HG02642 (cell line): ENCODE measurements around the gene CD55.

Experiments used
- ATAC-seq: cut with Tn5 transposase; IDR thresholded peaks from one replicate; pipeline ENCODE4 v1.9.1; 2021; ENCODE audit warnings: mild to moderate bottlenecking; ENCODE audit not compliant: unreplicated experiment, poor library complexity

Gene CD55

DNA sequence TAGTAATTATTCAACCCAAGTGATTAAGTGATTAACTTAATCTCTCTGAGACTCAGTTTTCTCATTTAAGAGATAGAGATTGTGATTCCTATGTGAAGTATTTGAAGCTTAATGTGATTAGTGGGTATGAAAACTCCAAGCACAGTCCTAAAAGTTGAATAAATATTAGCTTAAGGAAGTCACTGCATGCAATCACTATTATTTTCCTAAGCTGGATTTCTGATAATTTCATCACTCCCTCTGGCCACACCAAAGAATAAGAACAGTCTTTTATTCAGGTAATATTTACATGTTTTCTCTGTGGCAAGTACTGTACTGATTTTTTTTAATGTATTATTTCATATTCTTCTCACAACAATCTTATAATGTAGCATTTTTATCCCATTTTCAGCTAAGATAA, 31.1 kb downstream of the CD55 start:
- ATAC-seq: no peak

- ATAC-seq: no peak
Observed at GRCh38 chr1:207355060-207355459, 33.6 kb downstream of the CD55 start.

DNA sequence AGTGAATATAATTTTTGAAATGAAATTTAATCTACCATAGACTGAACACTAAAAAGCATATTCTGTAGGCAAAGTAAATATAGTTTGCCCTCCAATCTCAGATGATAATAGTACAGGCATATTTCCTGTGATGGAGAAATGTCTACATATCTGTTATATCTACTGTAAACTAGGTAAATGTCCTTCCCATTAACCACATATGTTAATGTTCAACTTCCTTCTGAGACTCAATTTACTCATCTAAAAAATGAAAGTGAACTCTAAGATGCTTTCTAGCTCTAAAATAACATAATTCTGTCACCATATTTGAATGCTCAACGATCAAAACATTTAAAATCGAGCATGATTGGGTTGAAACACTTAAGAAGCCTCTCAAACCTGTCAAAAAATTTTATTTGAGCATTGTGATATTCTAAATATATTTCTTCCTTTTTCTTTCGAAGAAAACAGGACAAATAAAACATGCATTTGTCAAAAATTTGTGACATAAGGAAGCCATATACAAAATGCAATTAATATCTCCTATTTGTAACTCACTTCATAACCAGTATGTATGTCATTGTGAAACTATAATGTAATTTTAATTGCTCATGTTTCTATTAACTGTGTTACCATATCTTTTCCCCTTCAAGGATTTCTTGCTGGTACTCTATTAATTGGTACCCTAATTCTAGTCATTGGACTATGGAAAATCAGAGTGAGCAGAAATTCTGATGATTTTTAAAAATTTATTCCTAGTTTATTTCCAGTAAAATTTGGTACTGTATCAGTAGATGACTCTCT, 34.2 kb downstream of the CD55 start:
- no peak for ATAC-seq

GRCh38 chr1:207361029-207361428, 39.6 kb downstream of the CD55 start:
- no peak for ATAC-seq

DNA sequence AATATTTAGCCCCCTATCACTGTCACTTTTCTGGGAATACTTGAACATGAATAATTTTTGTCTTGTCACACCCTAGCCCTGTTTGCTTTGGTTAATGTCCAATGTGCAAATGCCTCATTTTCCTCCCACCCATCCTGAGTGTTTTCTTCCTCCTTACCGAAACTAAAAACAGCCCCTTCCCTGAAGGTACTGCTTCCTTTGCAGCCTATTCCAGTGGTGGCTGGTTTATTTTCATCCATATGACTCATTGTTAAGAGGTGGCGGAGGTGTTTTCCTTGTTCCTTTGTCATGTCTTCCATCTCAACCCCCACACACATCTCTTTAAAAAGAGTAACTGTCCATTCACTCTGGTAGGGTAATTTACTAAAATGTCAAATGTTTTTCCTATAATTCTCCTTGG, 40.4 kb downstream of the CD55 start:
- no peak for ATAC-seq

DNA sequence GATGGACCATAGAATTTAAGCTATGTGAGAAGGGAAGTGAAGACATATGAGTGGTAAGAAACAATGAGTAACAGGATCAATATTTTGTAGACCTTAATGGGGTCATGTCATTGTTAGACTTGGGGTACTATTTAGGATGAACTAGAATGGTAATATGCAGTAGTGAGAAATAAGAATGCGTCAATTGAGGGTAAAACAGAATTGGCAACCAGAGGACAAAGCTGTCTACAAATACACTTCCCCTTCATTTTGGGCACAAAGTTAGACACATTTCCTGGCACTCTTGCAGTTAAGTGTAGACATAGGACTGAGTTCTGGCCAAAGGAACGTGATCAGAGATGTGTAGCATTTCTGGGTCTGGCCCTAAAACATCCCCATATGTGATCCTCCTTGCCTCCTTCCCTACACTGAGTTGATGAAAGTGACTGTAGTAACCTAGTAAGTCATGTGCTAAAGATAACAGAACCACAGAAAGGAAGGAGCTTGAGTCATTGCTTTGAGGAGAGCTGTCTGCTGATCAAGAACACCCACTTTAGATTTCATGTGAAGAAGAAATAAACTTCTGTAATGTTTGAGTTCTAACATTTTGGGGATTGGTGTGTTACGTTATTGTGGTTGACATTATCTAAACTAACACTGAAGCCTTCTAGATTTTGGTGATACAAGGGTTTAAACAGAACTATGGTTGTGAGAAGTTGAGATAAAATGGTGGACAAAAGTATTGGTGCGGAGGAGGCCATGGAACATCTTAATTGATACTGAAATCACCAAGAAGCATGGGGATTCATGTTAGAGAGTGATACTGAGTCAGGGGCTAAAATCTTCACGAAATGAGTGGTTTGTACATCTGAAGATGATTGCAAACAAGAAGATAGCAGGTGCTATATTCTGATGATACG, 41.7 kb downstream of the CD55 start:
- ATAC-seq: no peak

GRCh38 chr1:207363871-207364270, 42.4 kb downstream of the CD55 start:
- no peak for ATAC-seq

DNA sequence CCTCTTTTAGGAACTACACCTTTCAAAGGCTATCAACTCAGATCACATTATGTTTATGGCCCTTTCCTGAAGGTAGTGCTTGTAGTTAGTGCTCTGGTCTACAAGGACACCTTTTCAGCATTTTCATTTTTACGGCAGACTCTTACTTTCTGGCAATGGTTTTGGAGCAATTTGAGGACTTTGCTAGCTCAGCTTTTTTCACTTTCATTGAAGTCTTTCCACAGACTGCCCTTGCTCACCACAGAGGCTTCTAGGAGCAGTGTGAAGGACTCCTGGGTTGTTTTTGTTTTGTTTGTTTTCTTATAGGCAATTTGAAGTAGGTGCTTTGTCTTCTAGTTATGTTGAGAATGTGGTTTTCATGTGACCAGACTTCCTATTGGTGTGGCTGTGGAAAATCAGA, 43.1 kb downstream of the CD55 start:
- ATAC-seq: no peak

DNA sequence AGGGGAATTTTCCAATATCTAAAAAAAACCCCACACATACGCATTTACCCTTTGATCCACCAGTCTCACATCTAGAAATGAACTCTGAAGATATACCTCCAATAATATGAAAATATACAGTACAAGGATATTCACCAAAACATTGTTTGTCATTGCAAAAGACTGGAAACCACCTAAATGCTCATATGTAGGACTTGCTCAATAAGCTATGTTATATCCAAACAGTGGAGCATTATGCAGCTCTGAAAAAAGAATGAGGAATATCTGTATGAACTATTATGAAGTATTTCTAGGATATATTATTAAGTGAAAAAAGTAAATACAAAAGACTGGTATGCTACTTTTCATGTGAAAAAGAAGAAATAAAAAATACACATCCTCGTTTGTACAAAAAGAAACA, 43.6 kb downstream of the CD55 start:
- ATAC-seq: no peak

GRCh38 chr1:207366022-207366421, 44.5 kb downstream of the CD55 start:
- ATAC-seq: no peak

GRCh38 chr1:207388721-207389120, 67.2 kb downstream of the CD55 start:
- no peak for ATAC-seq

GRCh38 chr1:207389728-207390464, 68.4 kb downstream of the CD55 start:
- ATAC-seq: no peak

DNA sequence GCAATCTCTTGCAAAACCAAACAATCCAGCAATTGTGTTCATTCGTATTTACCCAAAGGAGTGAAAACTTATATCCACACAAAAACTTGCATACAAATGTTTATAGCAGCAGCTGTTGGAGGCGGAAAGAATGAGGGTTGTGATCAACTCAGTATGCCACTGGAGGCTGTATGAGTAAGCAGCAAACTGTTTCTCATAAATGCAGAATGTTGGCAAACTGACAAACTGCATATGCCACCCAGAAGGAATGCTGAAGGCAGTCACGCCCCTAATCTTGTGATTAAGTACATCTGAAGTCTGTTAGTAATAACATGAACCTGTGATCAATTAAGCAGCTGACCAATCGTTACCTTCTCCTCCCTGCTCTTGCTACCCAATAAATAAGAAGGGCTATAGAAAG, 72.1 kb downstream of the CD55 start:
- no peak for ATAC-seq

DNA sequence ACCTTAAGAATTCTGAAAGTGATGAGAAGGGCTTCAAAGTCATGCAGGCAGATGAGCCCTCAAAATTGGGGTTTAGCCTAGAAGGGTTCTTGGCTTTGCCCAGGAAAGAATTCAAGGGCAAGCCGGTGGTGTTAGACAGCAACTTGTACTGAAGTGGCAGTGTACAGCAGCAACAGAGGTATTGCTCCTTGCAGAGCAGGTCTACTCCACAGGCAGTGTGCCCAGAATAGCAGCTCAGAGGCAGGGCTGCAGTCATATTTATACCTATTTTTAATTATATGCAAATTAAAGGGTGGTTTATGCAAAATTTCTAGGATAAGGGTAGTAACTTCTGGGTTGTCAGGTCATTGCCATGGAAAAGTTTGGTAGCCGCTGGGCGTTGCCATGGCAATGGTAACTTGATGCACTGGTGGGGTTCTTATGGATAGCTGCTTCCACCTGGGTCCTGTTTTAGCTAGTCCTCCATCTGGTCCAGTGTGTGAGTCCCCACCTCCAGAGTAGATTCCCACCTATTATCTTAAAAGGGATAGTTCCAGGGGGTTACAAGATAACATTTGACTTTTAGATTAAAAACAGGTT, 74.8 kb downstream of the CD55 start:
- no peak for ATAC-seq

DNA sequence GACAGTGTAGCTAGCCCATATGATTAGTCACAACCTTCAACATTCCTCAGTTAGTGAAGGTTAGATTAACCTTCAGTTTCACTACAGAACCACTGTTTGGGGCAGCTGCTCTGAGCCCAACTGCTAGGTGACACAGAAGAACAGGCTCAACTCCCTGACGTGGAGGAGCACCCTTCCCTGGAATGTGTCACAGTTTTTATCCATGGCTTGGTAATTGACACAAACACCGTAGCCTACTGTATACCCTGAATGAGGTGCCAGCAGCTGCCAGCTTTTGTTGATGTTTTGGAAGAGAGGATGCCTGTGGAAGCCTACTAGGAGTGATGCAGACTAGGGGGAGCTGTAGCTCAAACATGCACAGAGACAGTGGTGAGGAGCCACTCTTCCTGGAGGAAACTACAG, 76.0 kb downstream of the CD55 start:
- ATAC-seq: no peak

DNA sequence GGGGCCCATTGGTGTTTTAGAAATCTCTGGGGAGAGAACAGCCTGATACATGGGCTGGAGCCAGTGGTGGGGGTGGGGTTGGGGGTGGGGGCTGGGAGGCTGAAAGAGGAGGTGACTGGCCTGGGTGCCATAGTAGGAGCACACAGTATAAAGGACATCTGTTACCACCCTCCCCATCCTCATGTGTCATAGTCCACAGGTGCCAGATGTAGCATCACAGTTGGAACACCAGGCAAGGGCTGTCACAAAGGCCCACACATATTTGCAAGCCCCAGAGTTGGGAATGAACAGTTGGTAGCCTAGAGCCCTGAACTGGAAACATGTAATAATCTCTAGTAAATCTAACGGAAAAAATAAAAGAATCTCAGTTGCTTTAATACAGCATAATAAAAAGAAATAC, 77.5 kb downstream of the CD55 start:
- ATAC-seq: no peak

DNA sequence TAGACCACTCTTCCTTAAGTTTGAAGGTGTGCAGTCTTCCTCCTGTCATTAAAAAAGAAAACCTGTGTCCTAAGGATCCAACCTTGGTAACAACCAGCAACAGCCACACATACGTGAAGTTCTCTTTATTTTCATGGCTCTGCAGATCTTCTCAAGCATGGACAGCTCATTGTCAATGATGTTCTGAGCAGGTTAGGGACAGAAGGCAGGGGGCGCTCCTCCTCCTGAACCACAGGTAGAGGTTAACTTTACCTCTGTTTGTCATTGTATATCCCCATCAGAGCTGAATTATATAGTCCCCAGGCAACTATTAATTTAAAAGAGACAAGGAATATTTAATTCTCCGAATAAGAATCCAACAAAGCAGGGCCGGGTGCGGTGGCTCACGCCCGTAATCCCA, 80.1 kb downstream of the CD55 start:
- no peak for ATAC-seq

- no peak for ATAC-seq
Observed at GRCh38 chr1:207402744-207403143, 81.3 kb downstream of the CD55 start.

DNA sequence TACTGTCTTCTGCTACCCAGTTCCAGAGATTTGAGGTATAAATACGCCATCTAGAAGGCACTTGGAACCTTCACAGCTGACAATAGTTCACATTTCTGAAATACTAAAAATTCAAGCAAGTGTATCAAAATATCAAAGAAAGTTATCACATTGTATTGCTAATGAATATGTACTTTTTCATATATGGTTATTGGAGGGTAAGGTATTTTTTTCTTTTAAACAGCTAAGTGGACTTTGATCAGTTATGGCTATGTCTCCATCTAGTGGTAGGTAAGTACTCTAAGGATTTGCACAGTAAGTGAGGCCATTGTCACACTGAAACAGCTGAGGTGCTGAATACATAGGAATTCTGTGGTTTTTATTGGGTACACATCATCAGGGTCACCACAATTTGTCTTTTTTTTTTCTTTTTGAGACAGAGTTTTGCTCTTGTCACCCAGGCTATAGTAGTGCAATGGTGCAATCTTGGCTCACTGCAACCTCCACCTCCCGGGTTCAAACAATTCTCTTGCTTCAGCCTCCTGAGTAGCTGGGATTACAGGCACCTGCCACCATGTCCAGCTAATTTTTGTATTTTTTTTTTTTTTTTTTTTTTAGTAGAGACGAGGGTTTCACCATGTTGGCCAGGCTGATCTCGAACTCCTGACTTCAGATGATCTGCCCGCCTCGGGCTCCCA, 83.5 kb downstream of the CD55 start:
- no peak for ATAC-seq

DNA sequence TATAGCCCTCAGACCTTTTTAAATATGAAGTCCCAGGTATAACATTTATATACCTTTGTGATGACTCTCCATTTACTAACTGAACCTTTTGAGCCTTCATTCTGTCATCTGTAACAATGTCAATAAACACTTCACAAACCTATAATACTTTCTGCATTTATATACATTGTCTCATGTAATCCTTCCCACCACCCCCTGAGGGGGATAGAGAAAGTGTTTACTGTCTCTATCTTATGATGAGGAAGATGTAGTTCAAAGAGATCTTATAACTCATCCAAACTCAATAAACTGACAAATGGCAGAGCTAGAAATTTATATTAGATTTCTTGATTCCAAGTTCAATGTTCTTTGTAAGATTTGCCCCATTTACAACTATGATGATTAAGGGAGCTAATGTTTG, 84.3 kb downstream of the CD55 start:
- no peak for ATAC-seq
